ENCODE measurements around the gene SELENON. TPM values are rescaled to one million over a fixed set of nuclear protein-coding genes. Genes with fewer than 3 reads are reported as not detected.

The SELENON gene
- total and polyA plus RNA-seq, 8 donors, result 1.7 to 81.1 (median 20.0) TPM

- Histone ChIP-seq H3K27ac (peak overlapping the region in 2 of 5 donors; percentile 3 to 26), H3K27me3 (no peaks in the 10 kb centered on the region), H3K4me3 (no peak overlapping the region), H3K4me1 (peaks cover 9 to 31% (median 22%) of the 10 kb centered on the region in 4 donors), H3K9me3 (no peaks in the 10 kb centered on the region), H3K36me3 (peaks cover 0 to 10% (median 5%) of the 10 kb centered on the region in 4 donors)
- TF ChIP-seq POLR2AphosphoS5 (IDR thresholded peaks at IDR 0.05), result no peak
- no peak for TF ChIP-seq CTCF (IDR thresholded peaks at IDR 0.05)
- no peak for TF ChIP-seq POLR2A (IDR thresholded peaks at IDR 0.05)
- TF ChIP-seq EP300 (IDR thresholded peaks at IDR 0.05), result no peak
- WGBS, 5 donors, result 64 to 85% (median 71%) methylated on average over 7 of the region's 7 CpGs
- DNase-seq, result no peak
- intact Hi-C loops (cut with DNase I; ENCODE audit: low total_unique reads), result no loop called here
These were observed 6.3 kb upstream of the SELENON start for GRCh38 chr1:25793585-25794170.

GRCh38 chr1:25794325-25794724 is 5.7 kb upstream of the SELENON start:
- TF ChIP-seq CTCF (IDR thresholded peaks at IDR 0.05) (no peak), EP300 (IDR thresholded peaks at IDR 0.05) (no peak), POLR2A (IDR thresholded peaks at IDR 0.05) (no peak), POLR2AphosphoS5 (IDR thresholded peaks at IDR 0.05) (no peak)
- intact Hi-C loops (cut with DNase I; ENCODE audit: low total_unique reads), result no loop called here
- no peaks in the 10 kb centered on the region for H3K9me3 ChIP-seq
- H3K27ac ChIP-seq, result peak overlapping the region in 2 of 5 donors; percentile 3 to 26
- no peak for DNase-seq
- WGBS, 5 donors, result 64 to 80% (median 69%) methylated on average over 8 of the region's 8 CpGs
- H3K4me3 ChIP-seq, result no peak overlapping the region
- H3K4me1 ChIP-seq, result peaks cover 13 to 37% (median 28%) of the 10 kb centered on the region in 4 donors
- no peaks in the 10 kb centered on the region for H3K27me3 ChIP-seq
- peaks cover 0 to 8% (median 3%) of the 10 kb centered on the region in 4 donors for H3K36me3 ChIP-seq

GRCh38 chr1:25795211-25795610 is 4.8 kb upstream of the SELENON start:
- DNase-seq, result no peak
- H3K4me3 ChIP-seq, result no peak overlapping the region
- H3K9me3 ChIP-seq, result no peaks in the 10 kb centered on the region
- H3K36me3 ChIP-seq, result peaks cover 0 to 5% (median 0%) of the 10 kb centered on the region in 4 donors
- H3K27me3 ChIP-seq, result no peaks in the 10 kb centered on the region
- H3K27ac ChIP-seq, result no peak overlapping the region
- intact Hi-C loops (cut with DNase I; ENCODE audit: low total_unique reads), result no loop called here
- no peak for TF ChIP-seq POLR2AphosphoS5 (IDR thresholded peaks at IDR 0.05)
- no peak for TF ChIP-seq CTCF (IDR thresholded peaks at IDR 0.05)
- no peak for TF ChIP-seq EP300 (IDR thresholded peaks at IDR 0.05)
- TF ChIP-seq POLR2A (IDR thresholded peaks at IDR 0.05), result no peak
- H3K4me1 ChIP-seq, result peaks cover 19 to 42% (median 33%) of the 10 kb centered on the region in 4 donors
- 66 to 88% (median 71%) methylated on average over 2 of the region's 2 CpGs for WGBS, 5 donors

GRCh38 chr1:25795946-25796810 is 3.8 kb upstream of the SELENON start:
- peak overlapping the region; percentile 34 to 70 (median 64) for H3K27ac ChIP-seq
- peaks cover 27 to 50% (median 40%) of the 10 kb centered on the region in 4 donors for H3K4me1 ChIP-seq
- intact Hi-C loops (cut with DNase I; ENCODE audit: low total_unique reads), result no loop called here
- H3K36me3 ChIP-seq, result no peaks in the 10 kb centered on the region
- TF ChIP-seq EP300 (IDR thresholded peaks at IDR 0.05) (no peak), POLR2AphosphoS5 (IDR thresholded peaks at IDR 0.05) (peak in 1 of 3 donors; percentile 5), POLR2A (IDR thresholded peaks at IDR 0.05) (no peak)
- DNase-seq, result peak in 1 of 2 donors; percentile 70
- no peak overlapping the region for H3K4me3 ChIP-seq
- no peaks in the 10 kb centered on the region for H3K9me3 ChIP-seq
- H3K27me3 ChIP-seq, result no peaks in the 10 kb centered on the region
- WGBS, 5 donors, result 46 to 61% (median 58%) methylated on average over 22 of the region's 22 CpGs
